Measurements from ENCODE around the gene TGM5.

Gene TGM5, protein sequence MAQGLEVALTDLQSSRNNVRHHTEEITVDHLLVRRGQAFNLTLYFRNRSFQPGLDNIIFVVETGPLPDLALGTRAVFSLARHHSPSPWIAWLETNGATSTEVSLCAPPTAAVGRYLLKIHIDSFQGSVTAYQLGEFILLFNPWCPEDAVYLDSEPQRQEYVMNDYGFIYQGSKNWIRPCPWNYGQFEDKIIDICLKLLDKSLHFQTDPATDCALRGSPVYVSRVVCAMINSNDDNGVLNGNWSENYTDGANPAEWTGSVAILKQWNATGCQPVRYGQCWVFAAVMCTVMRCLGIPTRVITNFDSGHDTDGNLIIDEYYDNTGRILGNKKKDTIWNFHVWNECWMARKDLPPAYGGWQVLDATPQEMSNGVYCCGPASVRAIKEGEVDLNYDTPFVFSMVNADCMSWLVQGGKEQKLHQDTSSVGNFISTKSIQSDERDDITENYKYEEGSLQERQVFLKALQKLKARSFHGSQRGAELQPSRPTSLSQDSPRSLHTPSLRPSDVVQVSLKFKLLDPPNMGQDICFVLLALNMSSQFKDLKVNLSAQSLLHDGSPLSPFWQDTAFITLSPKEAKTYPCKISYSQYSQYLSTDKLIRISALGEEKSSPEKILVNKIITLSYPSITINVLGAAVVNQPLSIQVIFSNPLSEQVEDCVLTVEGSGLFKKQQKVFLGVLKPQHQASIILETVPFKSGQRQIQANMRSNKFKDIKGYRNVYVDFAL

DNA sequence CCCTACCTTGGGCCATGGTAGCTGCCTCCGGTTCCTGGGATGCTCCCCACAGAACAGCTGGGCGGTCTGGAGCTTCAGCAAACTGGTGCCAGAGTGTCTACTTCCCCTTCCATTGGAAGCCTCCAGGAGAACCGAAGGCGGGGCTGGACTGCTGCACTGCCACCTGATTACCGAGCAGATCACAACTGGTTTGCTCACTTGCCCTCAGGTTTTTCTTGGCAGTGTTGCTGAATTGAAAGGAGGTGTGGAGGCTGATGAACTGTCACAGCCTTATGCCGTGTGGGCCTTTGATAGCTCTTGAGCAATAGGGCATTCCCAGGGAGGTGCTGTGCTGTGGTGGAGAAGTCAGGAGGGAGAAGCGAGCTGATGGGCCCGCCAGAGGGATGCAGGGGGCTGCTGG lies at the start of gene TGM5:
Gene TGM5, minus strand, starts transcription at position 95 of the 400 bp plus-strand sequence. Its CDS starts 79 bp downstream, at position 16.
- H3K27ac Mint-ChIP-seq, result no peak within 1 kb of the TSS
- no peaks in the 10 kb centered on the region for H3K4me1 Mint-ChIP-seq
- peaks cover 1% of the 10 kb centered on the region for H3K9me3 Mint-ChIP-seq
- H3K36me3 Mint-ChIP-seq (ENCODE audit: low read depth), result no peaks in the 10 kb centered on the region
- no peak for TF ChIP-seq CTCF (IDR thresholded peaks at IDR 0.05; ENCODE audit: unreplicated experiment in 3 of 3)
- H3K27me3 Mint-ChIP-seq (ENCODE audit: low read depth), result peaks cover 53% of the 10 kb centered on the region
- no peak within 1 kb of the TSS for H3K4me3 Mint-ChIP-seq

- Mint-ChIP-seq H3K9me3 (no peaks in the 10 kb centered on the region), H3K36me3 (ENCODE audit: low read depth) (no peaks in the 10 kb centered on the region), H3K4me1 (no peaks in the 10 kb centered on the region), H3K4me3 (no peak overlapping the region), H3K27me3 (ENCODE audit: low read depth) (peaks cover 38% of the 10 kb centered on the region), H3K27ac (no peak overlapping the region)
- no peak for TF ChIP-seq CTCF (IDR thresholded peaks at IDR 0.05; ENCODE audit: unreplicated experiment in 3 of 3)
Observed at GRCh38 chr15:43314171-43314570, 47.4 kb upstream of the TGM5 start.

- Mint-ChIP-seq H3K4me1 (no peaks in the 10 kb centered on the region), H3K4me3 (no peak overlapping the region), H3K36me3 (ENCODE audit: low read depth) (no peaks in the 10 kb centered on the region), H3K9me3 (no peaks in the 10 kb centered on the region), H3K27me3 (ENCODE audit: low read depth) (peaks cover 56% of the 10 kb centered on the region), H3K27ac (no peak overlapping the region)
- TF ChIP-seq CTCF (IDR thresholded peaks at IDR 0.05; ENCODE audit: unreplicated experiment in 3 of 3), result no peak
Observed at GRCh38 chr15:43312378-43312777, 45.6 kb upstream of the TGM5 start.

DNA sequence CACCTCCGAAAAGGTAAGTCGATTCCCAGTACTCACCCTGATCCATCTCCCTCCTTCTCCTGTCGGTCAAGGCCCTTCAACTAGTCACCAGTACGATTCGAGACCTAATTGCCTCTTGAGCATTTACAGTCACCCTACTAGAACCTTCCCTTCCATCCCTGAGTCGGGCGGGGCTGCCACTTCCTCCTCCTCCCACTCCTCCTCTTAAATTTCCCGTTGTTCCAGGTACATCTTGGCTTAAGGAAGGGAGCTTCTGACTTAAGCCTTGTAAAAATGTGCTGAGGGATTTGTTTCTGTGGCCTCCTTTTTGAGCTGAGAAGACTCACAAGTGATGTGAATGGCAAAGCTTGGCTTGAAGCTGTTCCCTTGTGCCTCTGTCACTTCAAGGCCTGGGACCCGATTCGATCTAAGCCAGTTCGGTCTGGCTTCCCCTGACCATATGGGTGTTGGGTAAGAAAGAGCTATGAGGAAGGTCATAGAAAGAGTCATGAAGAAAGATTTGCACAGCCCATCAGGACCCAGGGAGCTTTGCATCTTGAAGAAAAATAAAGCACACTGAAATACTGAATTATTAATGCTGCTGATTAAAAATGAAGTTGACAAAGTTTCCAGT lies 35.6 kb upstream of the TGM5 start, which contains the start of gene TGM7:
Gene TGM7, minus strand, starts transcription at position 51 of the 613 bp plus-strand sequence.
- Mint-ChIP-seq H3K4me3 (no peak within 1 kb of the TSS), H3K27ac (no peak within 1 kb of the TSS), H3K27me3 (ENCODE audit: low read depth) (peaks cover 32% of the 10 kb centered on the region), H3K9me3 (no peaks in the 10 kb centered on the region), H3K4me1 (no peaks in the 10 kb centered on the region), H3K36me3 (ENCODE audit: low read depth) (no peaks in the 10 kb centered on the region)
- TF ChIP-seq CTCF (IDR thresholded peaks at IDR 0.05; ENCODE audit: unreplicated experiment in 3 of 3), result no peak

DNA sequence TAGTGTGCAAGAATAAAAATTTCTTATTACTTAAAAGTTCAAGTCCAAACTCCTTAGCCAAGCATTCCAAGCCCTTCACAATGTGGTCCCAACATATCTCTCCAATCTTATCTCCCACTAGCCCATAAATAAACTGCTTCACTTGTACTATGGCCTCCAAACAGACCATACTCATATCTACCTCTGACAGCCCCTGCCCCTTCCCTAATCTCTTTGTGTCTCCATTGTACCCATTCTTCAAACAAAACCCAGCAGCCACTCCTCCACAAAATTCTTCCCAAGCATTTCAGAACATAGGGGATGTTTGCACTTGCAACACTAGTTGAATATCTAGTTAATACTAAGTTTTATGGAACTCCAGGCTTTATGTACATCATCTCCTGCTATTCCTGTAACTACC lies 33.2 kb upstream of the TGM5 start:
- Mint-ChIP-seq H3K4me3 (no peak overlapping the region), H3K36me3 (ENCODE audit: low read depth) (no peaks in the 10 kb centered on the region), H3K9me3 (no peaks in the 10 kb centered on the region), H3K27ac (no peak overlapping the region), H3K27me3 (ENCODE audit: low read depth) (peaks cover 28% of the 10 kb centered on the region), H3K4me1 (no peaks in the 10 kb centered on the region)
- TF ChIP-seq CTCF (IDR thresholded peaks at IDR 0.05; ENCODE audit: unreplicated experiment in 3 of 3), result no peak
